ENCODE measurements around the gene C16orf82. TPM values are rescaled to one million over a fixed set of nuclear protein-coding genes. Genes with fewer than 3 reads are reported as not detected.
A peak's percentile ranks its signal among the peaks of the same experiment; 100 is the strongest.

Gene C16orf82
- total RNA-seq, 1 donor from 2014 or later: not detected

GRCh38 chr16:27088216-27088615 is 21.5 kb downstream of the C16orf82 start:
- DNase-seq (ENCODE audit: low read depth in 2 of 2): no peak

GRCh38 chr16:27096375-27096774 is 29.6 kb downstream of the C16orf82 start:
- no peak for DNase-seq (ENCODE audit: low read depth in 2 of 2)

- DNase-seq (ENCODE audit: low read depth in 2 of 2): no peak
These were observed 31.1 kb downstream of the C16orf82 start for GRCh38 chr16:27097800-27098230.

- no peak for DNase-seq (ENCODE audit: low read depth in 2 of 2)
These were observed 31.8 kb downstream of the C16orf82 start for GRCh38 chr16:27098366-27099049.

GRCh38 chr16:27102701-27103575 is 36.2 kb downstream of the C16orf82 start:
- no peak for DNase-seq (ENCODE audit: low read depth in 2 of 2)

GRCh38 chr16:27103954-27104353 is 37.2 kb downstream of the C16orf82 start:
- no peak for DNase-seq (ENCODE audit: low read depth in 2 of 2)

GRCh38 chr16:27106305-27106704 is 39.6 kb downstream of the C16orf82 start:
- no peak for DNase-seq (ENCODE audit: low read depth in 2 of 2)

- DNase-seq (ENCODE audit: low read depth in 2 of 2): no peak
These were observed 40.5 kb downstream of the C16orf82 start for GRCh38 chr16:27107185-27107592.

- DNase-seq (ENCODE audit: low read depth in 2 of 2): no peak
These were observed 41.5 kb downstream of the C16orf82 start for GRCh38 chr16:27108051-27108770.

- no peak for DNase-seq (ENCODE audit: low read depth in 2 of 2)
These were observed 42.3 kb downstream of the C16orf82 start for GRCh38 chr16:27108826-27109665.

GRCh38 chr16:27109666-27110523 is 43.2 kb downstream of the C16orf82 start:
- peak; percentile 3 to 42 for DNase-seq (ENCODE audit: low read depth in 2 of 2)

GRCh38 chr16:27110524-27110896 is 43.8 kb downstream of the C16orf82 start:
- DNase-seq (ENCODE audit: low read depth in 2 of 2): no peak

- no peak for DNase-seq (ENCODE audit: low read depth in 2 of 2)
These were observed 44.8 kb downstream of the C16orf82 start for GRCh38 chr16:27111486-27111885.

- DNase-seq (ENCODE audit: low read depth in 2 of 2): no peak
These were observed 45.5 kb downstream of the C16orf82 start for GRCh38 chr16:27112093-27112811.

- DNase-seq (ENCODE audit: low read depth in 2 of 2): peak in 1 of 2 donors; percentile 1
These were observed 46.7 kb downstream of the C16orf82 start for GRCh38 chr16:27113341-27113841.

- DNase-seq (ENCODE audit: low read depth in 2 of 2): no peak
These were observed 47.3 kb downstream of the C16orf82 start for GRCh38 chr16:27114006-27114405.

GRCh38 chr16:27118526-27118925 is 51.8 kb downstream of the C16orf82 start:
- no peak for DNase-seq (ENCODE audit: low read depth in 2 of 2)

Measured in dermis microvascular lymphatic vessel endothelial cell (primary cell).